VCaP (cell line): ENCODE data around the gene PPP2R3B.
"Not testable (repeated sequence)": the region's sequence is repeated elsewhere in the genome, so short reads cannot be mapped to it uniquely, and the experiment has no call there.

Experiments
- H3K27ac ChIP-seq: fragments of 450-650 bp; 2 replicates; pipeline ENCODE4 v1.5.1; 2017
- CTCF ChIP-seq: fragments of 450-650 bp; conservative IDR thresholded peaks from 2 replicates; pipeline ENCODE4 v1.5.1; 2017; ENCODE audit warnings: mild to moderate bottlenecking, moderate library complexity

PPP2R3B gene

GRCh38 chrX:308821-309520 lies 77.7 kb downstream of the PPP2R3B start:
- no peak overlapping the region for H3K27ac ChIP-seq
- TF ChIP-seq CTCF: no peak

DNA sequence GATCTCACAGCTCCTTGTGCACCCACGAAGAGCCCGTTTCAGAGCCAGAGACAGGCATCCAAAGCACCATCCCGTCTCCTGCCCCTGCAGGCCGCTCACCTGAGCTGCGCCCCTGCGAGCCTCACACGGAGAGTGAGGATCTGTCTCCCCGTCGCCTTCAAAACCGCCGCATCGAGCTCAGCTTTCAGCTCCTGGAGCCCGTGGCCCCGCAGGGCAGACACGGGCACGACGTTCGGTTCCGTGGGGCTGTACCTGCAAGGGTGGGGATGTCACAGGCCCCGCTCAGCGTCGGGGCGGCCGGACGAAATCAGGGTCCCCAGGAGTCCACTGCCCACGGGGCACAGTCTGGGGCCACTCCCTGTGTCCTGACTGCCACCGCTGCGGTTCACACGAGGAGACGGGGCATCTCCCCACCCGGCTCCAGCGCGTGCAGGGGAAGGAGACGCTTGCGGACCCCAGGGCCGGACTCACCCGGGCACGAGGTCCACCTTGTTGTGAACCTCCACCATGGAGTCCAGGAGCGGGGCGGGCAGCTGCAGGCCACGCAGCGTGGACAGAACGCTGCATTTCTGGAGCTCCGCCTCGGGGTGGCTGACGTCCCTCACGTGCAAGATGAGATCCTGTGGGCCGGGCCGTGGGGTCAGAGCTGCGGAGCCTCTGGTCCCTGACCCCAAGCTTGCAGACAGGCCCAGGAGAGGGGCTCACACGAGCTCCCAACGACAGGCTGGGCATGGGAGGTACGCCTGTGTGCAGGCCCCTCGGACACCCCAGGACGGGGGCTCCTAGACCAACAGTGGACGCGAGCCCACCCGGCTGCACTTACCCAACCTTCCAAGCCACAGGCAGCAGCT lies 79.2 kb downstream of the PPP2R3B start:
- TF ChIP-seq CTCF: no peak
- H3K27ac ChIP-seq: no peak overlapping the region

GRCh38 chrX:306614-307251 lies 80.0 kb downstream of the PPP2R3B start:
- not testable (repeated sequence) for H3K27ac ChIP-seq

GRCh38 chrX:305781-306613 lies 80.7 kb downstream of the PPP2R3B start:
- not testable (repeated sequence) for H3K27ac ChIP-seq

DNA sequence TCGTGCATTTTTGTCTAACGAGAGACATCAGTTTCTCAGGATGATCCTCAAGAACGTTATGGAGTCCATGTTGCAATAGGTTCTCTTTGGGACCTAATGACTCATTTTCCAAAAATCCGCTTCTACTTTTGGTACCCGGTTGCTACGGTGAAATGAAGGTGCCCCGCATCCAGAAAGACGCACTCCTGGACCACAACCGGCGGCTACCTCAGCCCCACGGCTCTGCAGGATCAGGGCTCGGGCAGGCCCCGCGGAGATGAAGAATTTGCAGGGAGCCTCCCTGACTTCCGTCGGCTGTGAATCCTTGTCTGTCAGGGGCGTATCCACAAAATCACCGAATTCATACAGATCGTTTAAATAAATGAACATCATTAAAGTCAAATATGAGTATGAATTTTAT lies 83.7 kb downstream of the PPP2R3B start:
- H3K27ac ChIP-seq: no peak overlapping the region
- TF ChIP-seq CTCF: no peak

DNA sequence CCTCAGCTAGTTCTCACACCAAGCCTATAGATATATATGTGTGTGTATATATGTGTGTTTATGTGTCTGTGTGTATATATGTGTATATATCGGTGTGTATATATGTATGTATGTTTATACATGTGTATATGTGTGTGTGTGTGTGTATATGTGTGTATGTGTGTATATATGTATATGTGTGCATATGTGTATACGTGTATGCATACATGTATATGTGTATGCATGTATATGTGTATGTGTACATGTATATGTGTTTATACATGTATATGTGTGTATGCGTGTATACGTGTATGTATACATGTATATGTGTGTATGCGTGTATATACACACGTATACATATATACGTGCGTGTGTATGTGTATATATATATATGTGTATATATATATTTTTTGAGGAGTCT lies 86.4 kb downstream of the PPP2R3B start:
- H3K27ac ChIP-seq: no peak overlapping the region
- no peak for TF ChIP-seq CTCF

- TF ChIP-seq CTCF: no peak
- no peak overlapping the region for H3K27ac ChIP-seq
Observed at GRCh38 chrX:298993-299392, 87.7 kb downstream of the PPP2R3B start.

- H3K27ac ChIP-seq: no peak overlapping the region
- no peak for TF ChIP-seq CTCF
Observed at GRCh38 chrX:295136-295535, 91.6 kb downstream of the PPP2R3B start.
